ENCODE data around the gene EMC6. TPM values are rescaled to one million over a fixed set of nuclear protein-coding genes. Genes with fewer than 3 reads are reported as not detected.

Gene EMC6
- total RNA-seq, 1 experiment from 2014 or later = 62.4 TPM

DNA sequence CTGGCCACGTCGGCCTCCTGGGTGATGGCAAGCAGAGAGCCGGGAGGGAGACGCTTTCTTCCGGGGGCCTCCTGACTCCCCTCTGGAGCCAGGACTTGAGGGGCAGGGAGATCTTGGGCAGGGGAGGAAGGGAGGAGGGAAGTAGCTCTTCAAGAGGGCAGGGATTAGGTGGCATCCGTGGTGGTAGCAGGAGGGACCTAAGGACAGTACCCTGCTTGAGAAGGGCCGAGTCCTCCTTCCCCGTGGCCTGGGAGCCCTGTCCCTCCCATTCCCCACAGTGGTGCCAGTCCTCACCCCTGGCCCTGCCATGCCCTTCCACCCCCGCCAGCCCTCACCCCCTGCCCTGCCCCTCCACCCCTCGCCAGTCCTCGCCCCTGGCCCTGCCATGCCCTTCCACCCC lies 12.8 kb upstream of the EMC6 start (continued):
- TF ChIP-seq ZBTB33 (IDR thresholded peaks at IDR 0.05; ENCODE audit: extremely low read depth, insufficient replicate concordance, low read length) (no peak), JUND (IDR thresholded peaks at IDR 0.05) (no peak), EGR1 (IDR thresholded peaks at IDR 0.05; ENCODE audit: low read depth) (no peak), SP1 (IDR thresholded peaks at IDR 0.05; ENCODE audit: low read depth) (no peak), MAX (IDR thresholded peaks at IDR 0.05) (no peak), RAD21 (IDR thresholded peaks at IDR 0.05; ENCODE audit: low read depth) (no peak), CEBPB (IDR thresholded peaks at IDR 0.05; ENCODE audit: low read depth) (no peak), TCF7L2 (IDR thresholded peaks at IDR 0.05; ENCODE audit: borderline replicate concordance, extremely low read depth, insufficient read depth, insufficient read length) (no peak), ELF1 (IDR thresholded peaks at IDR 0.05; ENCODE audit: borderline replicate concordance, low read depth) (no peak)

DNA sequence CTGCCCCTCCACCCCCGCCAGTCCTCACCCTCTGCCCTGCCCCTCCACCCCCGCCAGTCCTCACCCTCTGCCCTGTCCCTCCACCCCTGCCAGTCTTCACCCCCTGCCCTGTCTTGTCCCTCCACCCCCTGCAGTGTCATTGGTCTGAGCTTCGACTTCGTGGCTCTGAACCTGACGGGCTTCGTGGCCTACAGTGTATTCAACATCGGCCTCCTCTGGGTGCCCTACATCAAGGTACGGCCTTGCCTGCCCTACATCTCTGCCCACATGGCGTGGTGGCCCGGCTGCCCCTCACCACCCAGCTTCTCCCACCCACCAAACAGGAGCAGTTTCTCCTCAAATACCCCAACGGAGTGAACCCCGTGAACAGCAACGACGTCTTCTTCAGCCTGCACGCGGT lies 12.3 kb upstream of the EMC6 start:
- no peak for DNase-seq (ENCODE audit: low read depth, low spot score)
- H3K4me1 ChIP-seq (ENCODE audit: control insufficient read depth in 1 of 2, insufficient read depth in 2 of 2, low read length in 2 of 2) = peaks cover 12 to 16% of the 10 kb centered on the region in 2 experiments
- intact Hi-C loops (cut with micrococcal nuclease) = no loop called here
- no peak overlapping the region for H3K4me2 ChIP-seq (ENCODE audit: low read length)
- no peaks in the 10 kb centered on the region for H3K9me3 ChIP-seq (ENCODE audit: control insufficient read depth in 1 of 2, insufficient read depth in 1 of 2, low read depth in 1 of 2, low read length in 2 of 2)
- POLR2A ChIA-PET = no interaction called here
- CTCF ChIA-PET = no interaction called here
- H3K36me3 ChIP-seq (ENCODE audit: control insufficient read depth in 1 of 2, insufficient read depth in 2 of 2, low read length in 2 of 2) = no peaks in the 10 kb centered on the region
- H3K27ac ChIP-seq (ENCODE audit: low read depth, low read length) = no peak overlapping the region
- H3K9me2 ChIP-seq (ENCODE audit: insufficient read depth) = no peaks in the 10 kb centered on the region
- no peaks in the 10 kb centered on the region for H3K79me2 ChIP-seq (ENCODE audit: insufficient read depth, low read length)
- H3K9ac ChIP-seq (ENCODE audit: low read length) = no peak overlapping the region
- no TSS peak for BruUV-seq (replicated peaks)
- TF ChIP-seq EGR1 (IDR thresholded peaks at IDR 0.05; ENCODE audit: low read depth) (no peak), SIN3A (IDR thresholded peaks at IDR 0.05; ENCODE audit: low read depth) (no peak), REST (IDR thresholded peaks at IDR 0.05; ENCODE audit: low read depth) (no peak), SRF (IDR thresholded peaks at IDR 0.05; ENCODE audit: low read depth) (no peak), CEBPB (IDR thresholded peaks at IDR 0.05; ENCODE audit: low read depth) (no peak), JUND (IDR thresholded peaks at IDR 0.05) (no peak), ZNF274 (IDR thresholded peaks at IDR 0.05; ENCODE audit: low read depth, low read length) (no peak), MAX (IDR thresholded peaks at IDR 0.05) (no peak), EZH2 (IDR thresholded peaks at IDR 0.05) (no peak), RAD21 (IDR thresholded peaks at IDR 0.05; ENCODE audit: low read depth) (no peak), YY1 (IDR thresholded peaks at IDR 0.05; ENCODE audit: extremely low read depth, insufficient replicate concordance, low read depth, low read length) (no peak), FOSL1 (IDR thresholded peaks at IDR 0.05; ENCODE audit: low read depth) (no peak)
- TF ChIP-seq, protein P1, sequence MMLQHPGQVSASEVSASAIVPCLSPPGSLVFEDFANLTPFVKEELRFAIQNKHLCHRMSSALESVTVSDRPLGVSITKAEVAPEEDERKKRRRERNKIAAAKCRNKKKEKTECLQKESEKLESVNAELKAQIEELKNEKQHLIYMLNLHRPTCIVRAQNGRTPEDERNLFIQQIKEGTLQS (IDR thresholded peaks at IDR 0.05) = no peak
- RAD21 ChIA-PET (ENCODE audit: low non-redundant PET in 1 of 2, low total read pairs in 2 of 2, uncharacterized antibody in 2 of 2, unreplicated experiment in 2 of 2) = no interaction called here
- no peak overlapping the region for H3K4me3 ChIP-seq (replicated peaks in 1 of 2; ENCODE audit: low read depth in 1 of 2, low read length in 2 of 2)
- no peaks in the 10 kb centered on the region for H4K20me1 ChIP-seq (ENCODE audit: insufficient read depth)
- no peaks in the 10 kb centered on the region for H3K27me3 ChIP-seq (ENCODE audit: insufficient read depth, low read length)
- no peak for ATAC-seq
- H2AFZ ChIP-seq (ENCODE audit: low read depth, low read length, poor library complexity, severe bottlenecking) = no peak overlapping the region
